NCI-H1417 (cell line): ENCODE results near the gene C2orf49.

Source experiments
- DNase-seq, 3 experiments: peaks; one replicate each; lab custom pipeline; 2025; lab: John Stamatoyannopoulos, UW

The C2orf49 gene

DNA sequence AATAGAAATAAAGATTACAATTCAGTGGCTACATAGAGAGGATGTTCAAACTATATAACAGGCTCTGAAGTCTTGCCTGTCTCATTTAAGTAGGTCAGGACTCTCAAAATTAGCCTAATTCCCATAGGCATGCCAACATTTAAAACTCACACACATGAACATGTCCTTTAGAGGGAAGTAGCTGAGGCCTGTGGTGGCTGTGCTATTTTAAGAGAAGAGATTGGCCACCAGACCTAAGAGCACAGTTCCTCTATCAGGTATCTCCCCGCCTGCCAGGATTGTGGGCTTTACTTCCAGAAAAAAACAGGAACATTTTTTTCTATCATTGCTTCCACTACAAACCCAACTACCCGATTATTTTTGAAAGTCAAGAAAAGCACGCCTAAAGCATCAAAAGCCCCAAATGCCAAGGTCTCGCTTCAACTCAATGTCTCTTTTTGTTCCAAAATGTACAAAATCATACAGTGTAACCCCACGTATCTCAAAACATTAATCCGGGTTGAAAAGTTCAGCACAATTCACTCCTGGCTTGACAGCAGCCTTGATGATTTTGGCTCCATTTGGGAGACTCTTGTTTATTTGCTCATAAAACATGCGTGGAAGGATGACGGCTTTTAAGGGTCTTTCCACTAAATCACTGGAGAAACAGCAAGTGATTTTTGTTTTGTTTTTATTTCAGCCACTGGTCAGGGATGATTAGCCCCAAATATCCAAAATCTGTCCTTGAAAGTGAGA, 46.3 kb downstream of the C2orf49 start:
- no peak for DNase-seq

DNA sequence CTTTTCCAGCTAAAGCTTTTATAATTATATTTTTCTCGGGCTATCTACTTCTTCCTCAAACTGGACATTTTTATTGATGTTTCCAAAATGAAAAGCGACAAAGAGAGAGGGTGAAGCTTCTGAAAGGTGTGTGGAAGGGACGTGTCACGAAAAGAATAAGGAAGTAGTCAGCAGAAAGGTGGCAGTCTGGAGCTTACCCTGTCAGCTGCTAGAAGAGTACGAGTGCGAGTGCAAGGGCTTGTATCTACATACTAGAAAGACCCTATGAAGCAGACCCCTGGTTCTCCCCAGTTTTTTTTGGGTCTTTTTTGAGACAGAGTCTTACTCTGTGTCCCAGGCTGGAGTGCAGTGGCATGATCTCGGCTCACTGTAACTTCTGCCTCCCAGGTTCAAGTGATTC, 46.9 kb downstream of the C2orf49 start:
- DNase-seq, result no peak

DNA sequence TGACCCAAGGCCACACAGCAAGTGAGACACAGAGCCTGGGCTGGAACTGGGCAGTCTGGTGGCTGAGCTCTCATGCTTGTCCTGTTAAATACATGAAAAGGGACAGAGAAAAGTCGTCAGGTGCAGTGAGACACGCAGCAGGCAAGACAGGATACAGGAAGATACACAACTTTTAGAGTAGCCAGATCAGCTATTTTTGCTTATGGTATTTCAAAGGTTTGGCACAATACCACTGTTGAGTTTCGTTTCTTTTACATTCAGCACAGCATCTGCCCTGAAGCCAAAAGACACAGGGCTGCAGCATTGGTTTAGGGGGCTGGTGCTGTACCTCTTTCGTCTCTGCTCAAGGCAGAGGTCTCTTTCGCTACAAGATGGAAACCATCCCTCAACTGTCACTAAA, 47.5 kb downstream of the C2orf49 start:
- DNase-seq, result no peak

DNA sequence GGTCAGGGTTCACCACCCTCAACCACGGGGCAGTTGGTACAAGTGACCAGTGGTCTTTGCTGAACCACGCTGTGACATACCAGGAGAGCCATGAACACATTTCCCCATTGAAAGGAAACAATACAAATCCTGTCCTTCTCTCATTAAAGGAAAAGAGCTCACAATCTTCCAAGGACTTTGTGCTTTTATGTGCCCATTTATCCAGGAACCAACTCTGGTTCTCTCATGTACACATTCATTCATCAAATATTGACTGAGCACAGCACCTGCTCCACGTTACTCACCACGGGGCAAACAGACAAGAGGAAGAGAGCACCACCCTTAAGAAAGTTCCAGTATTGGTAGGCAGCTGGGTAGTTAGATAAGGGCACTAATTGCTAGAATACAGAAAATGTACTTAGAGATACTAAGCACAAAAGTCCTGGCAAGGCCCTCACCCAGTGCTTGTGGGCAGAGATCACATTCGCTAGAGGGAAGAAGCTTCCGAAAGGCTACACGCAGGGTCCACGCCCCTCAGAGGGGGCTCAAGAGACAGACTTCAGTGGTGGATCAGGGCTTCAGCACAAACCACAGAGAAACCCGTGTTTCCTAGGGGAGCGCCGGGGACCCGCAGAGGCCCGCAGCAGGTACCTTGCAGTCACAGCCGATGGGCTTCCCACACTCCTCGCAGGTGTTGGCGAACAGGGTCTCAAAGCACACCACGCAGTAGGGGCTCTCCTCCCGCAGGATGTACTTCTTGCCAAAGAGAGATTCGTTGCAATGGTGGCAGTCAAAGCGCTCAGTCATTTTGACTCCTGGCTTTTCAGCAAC, 48.6 kb downstream of the C2orf49 start:
- DNase-seq, result no peak

DNA sequence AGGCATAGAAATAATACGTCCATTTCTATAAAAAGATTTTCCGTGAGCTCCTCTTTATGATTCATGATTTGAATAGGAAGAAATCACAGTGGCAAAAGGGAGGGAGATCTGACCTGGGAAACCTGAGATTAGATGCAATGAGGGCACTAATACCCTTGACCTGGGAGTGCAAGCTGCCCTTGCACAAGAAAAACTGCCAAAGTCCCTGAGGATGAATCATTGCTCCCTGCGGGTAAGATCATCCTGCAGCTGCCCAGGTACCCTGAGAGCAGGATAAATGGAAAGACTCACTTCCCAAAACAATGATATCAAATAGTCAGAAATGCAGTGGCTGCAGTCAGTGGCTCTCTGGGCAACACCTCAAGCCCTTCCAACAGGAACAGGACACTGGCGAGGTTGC, 49.9 kb downstream of the C2orf49 start:
- DNase-seq, result no peak

DNA sequence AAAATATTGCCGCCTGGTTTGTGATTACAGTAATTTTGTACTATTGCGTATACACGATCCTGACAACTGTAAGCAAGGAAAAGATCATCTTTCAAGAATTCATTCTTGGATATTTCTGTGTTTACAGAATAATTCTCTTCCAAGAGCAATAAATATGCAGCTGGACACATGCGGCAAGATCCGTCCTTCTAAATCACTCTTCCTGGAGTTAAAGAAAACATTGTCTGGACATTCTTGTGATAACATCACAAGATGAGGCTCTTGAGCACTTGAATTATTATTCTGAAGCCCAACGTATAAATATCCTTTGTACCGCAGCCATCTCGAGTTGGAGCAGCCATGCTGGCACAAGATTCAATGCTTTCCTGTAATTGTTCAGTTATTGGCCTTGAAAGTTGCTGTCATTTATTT, 51.6 kb downstream of the C2orf49 start:
- DNase-seq, result no peak

DNA sequence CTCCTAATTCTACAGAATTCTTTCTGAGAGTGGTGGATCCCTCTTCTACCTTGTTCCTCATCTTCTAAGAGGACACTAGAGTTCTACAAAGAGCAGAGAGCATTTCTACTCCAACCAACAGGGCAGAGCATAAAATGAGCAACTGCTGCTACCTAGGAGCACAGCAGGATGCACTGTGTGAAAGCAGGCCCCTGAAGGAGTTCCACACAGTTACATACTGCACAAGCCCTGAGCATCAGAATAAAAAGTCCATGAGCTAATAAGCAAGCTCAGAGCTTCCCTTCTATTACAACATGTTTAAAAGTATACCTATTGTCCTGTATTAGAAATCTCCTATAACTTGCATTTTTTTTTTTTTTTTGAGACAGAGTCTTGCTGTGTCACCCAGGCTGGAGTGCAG, 53.1 kb downstream of the C2orf49 start:
- no peak for DNase-seq

DNA sequence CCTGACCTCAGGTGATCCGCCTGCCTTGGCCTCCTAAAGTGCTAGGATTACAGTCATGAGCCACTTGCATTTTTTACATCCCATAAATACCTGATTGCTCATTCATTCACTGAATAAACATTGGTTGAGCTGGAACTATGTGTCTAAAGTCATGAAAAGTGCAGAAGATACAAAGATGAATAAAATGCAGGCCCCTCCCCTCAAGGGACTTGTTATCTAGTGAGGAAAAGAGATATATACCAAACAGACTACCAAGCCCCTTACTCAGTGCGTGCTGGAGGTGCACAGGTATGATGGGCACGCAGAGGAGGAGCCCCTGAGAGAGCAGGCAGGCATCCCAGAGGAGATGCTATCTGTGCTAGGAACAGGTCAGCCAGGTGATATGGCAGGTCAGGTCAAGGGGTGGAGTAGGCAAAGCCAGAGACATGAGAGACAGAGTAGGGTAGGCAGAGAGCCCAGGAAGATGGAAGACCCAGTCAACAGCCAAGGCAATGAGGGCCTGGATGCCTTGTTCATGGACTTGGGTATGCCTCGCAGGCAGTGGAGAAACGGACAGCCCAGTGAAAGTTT, 53.8 kb downstream of the C2orf49 start:
- no peak for DNase-seq

DNA sequence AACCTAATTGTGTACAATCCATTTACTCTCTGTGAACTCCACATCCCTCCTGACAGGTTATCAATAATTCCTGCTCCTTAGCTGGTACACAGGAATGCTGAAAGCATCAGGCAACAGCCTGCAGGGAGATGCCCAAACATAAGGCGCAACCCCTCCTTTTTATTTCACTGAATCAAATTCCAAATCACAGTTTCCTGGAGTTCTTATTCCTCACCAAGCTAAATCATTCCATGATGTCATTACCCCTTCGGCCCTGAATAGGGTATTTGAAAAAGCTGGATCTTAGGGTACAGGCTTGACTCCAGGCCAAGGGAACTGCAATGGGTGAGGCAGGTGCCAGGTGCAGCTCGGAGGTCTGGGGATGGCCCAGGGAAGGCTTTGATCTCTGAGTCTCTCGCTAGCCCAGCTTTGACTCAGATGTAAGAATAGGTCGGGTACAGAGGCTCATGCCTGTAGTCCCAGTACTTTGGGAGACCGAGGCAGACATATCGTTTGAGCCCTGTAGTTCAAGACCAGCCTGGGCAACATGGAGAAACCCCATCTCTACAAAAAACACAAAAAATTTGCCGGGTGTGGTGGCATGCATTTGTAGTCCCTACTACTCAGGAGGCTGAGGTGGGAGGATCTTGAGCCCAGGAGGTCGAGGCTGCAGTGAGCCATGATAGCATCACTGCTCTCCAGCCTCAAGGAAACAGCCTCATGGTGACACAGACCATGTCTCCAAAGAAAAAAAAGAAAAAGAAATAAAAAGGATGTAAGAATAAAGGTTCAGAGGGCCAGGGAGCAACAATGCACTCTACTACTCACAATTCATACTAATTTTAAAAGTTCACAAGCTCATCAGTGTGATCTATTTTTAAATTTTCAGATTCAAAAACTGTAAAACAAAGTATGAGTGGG, 54.7 kb downstream of the C2orf49 start:
- no peak for DNase-seq

DNA sequence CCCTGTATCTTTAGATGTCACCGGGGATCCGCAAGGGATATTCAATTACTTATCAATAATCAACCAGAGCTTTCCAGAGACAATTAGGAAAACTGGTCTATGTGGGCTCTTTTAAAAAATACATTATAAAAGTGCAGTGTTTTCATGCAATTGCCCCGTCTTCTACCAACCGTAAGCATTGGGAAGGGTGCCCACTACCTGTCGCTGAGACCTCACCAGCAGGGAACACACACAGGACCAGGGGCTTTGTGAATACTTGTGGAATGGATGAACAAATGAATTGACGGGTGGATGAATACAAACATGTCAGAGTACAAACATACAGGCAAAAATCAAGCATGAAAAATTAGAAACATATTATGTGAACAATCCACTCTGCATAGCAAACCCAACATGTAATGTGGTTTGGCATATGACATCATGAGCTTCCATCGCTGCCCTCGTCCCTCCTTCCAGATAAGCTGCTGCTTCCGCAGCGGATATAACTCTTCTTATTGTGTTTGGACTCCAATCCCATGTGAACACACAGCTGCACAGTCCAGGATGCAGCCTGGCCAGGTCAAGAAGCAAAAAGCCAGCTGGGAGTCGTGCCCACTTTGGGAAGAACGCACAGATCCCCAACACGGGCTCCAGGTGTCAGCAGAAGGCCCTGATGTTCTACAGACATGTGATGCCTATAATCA, 56.2 kb downstream of the C2orf49 start:
- no peak for DNase-seq

DNA sequence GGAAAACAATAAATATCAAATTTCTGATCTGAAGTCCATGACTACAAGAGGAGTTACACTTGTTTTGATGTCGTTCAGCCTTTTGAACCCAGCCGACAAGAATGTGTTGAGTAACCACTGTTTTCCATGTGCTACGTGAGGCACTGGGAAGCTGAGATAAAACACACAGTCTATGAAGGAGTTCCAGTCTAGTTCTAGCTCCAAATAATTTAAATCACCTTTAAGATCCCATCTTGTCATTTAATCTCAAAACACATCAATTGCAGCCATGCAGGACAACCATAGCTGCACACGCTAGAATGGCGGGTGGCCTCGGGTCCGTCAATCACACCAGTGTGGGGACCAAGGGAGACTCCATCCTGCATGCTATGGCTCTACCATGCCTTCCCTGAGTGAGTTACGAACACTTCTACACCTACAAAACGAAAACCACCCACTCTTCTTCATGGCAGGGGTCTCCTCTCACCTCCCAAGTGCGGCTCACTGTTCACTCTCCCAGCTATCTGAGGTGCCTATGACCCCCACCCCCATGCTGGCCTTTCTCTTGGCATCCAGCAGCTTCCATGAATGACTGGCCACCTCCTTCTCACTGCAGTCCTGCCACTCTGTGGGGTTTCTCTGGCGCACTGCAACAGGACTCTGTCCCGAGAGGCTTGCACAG, 57.7 kb downstream of the C2orf49 start:
- DNase-seq, result no peak

DNA sequence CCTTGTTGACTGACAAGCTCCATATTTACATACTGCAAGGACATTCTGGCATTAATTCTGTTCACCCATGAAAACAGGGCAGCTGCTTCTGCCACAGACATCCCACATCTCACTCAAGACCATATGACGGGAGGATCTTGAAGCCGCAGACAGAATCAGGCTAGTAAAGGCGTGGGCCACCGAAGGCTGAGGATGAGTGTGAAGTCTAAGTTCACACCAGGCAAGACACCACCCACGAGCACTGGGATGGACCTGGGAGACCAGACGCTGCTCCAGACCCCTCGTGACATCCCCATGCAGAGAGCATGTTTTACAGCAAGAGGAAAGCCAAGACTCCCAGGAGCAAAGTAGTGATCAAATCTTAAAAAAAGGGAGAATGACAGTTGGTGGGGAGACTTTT, 58.4 kb downstream of the C2orf49 start:
- no peak for DNase-seq

DNA sequence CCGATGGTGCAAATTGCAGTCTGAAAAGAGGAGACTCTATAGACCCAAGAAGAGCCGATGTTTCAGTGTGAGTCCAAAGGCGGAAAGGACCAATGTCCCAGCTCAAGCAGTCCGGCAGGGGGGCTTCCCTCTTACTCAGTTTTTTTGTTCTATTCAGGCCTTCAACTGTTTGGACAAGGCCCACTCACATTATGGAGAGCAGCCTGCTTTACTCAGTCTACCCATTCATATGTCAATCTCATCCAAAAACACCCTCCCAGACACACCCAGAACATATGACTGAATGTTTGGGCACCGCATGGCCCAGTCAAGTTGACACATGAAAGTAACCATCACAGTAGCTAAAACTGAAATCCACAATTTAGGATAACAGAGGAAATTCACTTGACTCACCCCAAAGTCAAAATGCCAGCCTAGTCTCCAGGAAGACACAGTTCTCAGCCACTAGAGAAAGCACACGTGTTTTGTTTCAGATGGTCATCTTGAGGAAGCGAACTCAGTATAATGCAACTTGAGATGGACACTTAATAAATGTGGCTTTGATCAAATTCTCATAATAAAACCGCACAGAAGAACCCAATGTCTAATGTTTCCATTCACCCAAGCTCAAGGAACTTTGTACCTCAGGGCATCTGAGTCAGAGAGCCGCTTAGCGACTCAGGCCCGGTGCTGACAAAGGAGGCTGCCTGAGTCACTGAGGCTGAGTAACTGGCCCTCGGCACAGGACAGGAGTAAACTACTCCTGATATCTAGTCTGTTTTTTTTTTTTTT, 59.1 kb downstream of the C2orf49 start:
- no peak for DNase-seq

DNA sequence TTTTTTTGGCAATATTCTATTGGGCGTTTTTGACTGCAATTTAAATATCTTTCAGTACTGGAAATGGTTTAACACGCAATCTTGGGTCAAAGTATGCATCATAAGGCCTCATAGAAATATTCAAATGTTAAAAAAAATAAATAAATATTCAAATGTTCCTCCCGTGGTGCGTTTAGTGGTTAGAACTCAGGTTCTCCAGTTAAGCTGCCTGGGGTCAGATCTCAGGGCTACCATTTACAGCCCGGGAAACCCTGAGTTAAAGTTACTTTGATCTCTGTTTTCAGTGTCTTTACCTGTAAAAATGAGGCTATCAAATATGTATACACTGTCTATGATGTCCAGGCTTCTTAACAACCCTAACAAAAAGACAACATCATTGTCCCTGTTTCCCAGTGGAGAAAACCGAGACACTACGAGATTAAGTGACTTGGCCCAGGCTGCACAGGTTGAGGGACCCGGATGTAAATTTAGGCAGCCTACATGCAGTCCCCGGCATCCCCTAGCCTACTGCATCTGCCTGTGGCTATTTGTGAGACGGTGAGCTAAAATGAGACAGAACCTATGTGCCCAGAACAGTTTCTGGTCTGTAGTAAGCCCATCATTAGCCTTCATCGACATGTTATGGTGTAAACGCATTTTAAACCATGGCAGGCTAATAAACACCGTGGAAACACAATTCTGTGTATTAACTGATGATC, 59.8 kb downstream of the C2orf49 start:
- no peak for DNase-seq

DNA sequence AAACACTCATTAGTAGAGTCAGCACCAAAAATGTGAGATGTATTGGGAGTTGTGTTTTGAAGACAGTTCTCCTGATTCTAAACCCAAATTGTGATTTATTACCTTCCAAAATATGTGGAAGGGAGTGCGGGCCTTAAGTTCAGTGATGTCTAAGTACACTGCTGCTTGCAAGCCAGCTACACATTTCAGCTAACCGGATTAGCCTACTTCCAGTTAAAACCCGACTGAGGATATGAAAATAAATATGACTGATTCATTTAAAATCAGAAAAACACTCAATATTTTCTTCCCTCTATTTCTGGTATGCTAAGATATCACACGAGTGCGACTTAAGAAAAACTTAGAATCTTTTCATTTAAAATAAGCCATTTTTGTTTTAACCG, 60.6 kb downstream of the C2orf49 start:
- peak in 1 of 3 experiments; percentile 63 for DNase-seq

DNA sequence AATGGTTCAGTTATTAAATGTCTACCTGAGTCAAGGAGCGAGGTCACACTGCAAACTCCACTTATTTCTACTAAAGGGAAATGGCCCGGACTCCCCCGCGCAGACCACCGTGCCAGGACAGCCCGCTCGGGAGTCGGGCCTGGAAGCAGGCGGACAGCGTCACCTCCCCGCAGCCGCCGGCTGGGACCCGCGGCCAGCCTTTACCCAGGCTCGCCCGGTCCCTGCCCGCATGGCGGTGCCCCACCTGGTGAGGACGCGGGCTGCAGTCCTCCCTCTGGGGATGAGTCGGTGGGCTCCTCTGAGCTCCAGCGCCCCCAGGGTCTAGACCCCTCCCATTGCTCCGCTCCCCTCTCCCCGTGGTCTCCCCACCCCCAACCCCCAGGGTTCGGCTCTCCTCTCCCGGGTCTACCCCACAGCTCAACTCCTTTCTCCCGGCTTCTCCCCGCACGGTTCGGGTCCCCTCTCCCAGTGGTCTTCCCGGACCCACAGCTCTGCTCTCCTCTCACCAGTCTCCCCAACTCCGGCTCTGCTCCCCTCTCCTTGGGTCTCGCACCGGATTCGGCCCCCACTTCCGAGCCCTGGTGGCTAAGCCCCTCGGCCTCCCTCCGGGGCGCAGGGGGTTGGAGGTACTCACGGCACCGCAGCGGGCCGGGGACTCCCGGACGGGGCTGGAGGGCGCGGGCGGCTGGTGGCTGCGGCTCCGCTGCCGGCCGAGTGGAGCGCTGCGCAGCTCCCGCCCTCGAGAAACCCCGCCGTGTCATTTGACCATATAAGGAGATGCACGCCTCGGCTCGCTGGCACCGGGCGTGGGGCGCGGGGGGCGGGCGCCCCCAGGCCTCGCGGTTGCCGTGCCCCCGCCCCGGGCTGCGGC, 61.2 kb downstream of the C2orf49 start, which contains the start of gene FHL2:
TSS of gene FHL2 (minus strand) at position 716 of the 871 bp plus-strand sequence. CDS start 12,535 bp downstream, outside the sequence.
- DNase-seq, result peak in 2 of 3 experiments; percentile 92 to 93
